C4-2B (cell line): ENCODE results near the gene CLGN.

Experiments
- H3K27ac ChIP-seq: fragments of 450-650 bp; 2 replicates; pipeline ENCODE4 v1.5.1; 2017
- CTCF ChIP-seq: fragments of 450-650 bp; conservative IDR thresholded peaks from 2 replicates; pipeline ENCODE4 v1.5.1; 2017; ENCODE audit warnings: mild to moderate bottlenecking
- ZFX ChIP-seq: fragments of 450-650 bp; IDR thresholded peaks from 2 replicates; pipeline ENCODE4 v1.6.1; 2017

The CLGN gene

GRCh38 chr4:140427106-140427918, at the start of gene CLGN:
CLGN (minus strand) TSS chr4:140427648; CDS start chr4:140413078, 14,570 bp downstream.
- TF ChIP-seq ZFX (peak; percentile 58; the same call in 1 of the 2 replicates), CTCF (peak; percentile 59)
- peak within 1 kb of the TSS; percentile 72 for H3K27ac ChIP-seq

GRCh38 chr4:140472156-140472555, 44.7 kb upstream of the CLGN start:
- H3K27ac ChIP-seq, result no peak overlapping the region
- TF ChIP-seq ZFX (no peak), CTCF (no peak)

- no peak for TF ChIP-seq CTCF
- TF ChIP-seq ZFX, result no peak
Measured at GRCh38 chr4:140469791-140470733, 42.6 kb upstream of the CLGN start.

GRCh38 chr4:140466146-140466545, 38.7 kb upstream of the CLGN start:
- TF ChIP-seq CTCF, result no peak
- no peak for TF ChIP-seq ZFX
- no peak overlapping the region for H3K27ac ChIP-seq

More at GRCh38 chr4:140469791-140470733, 42.6 kb upstream of the CLGN start:
- no peak overlapping the region for H3K27ac ChIP-seq

GRCh38 chr4:140463614-140464013, 36.2 kb upstream of the CLGN start:
- H3K27ac ChIP-seq, result no peak overlapping the region
- TF ChIP-seq CTCF (no peak), ZFX (no peak)

- no peak for TF ChIP-seq ZFX
- TF ChIP-seq CTCF, result no peak
- H3K27ac ChIP-seq, result no peak overlapping the region
Measured at GRCh38 chr4:140463182-140463581, 35.7 kb upstream of the CLGN start.

GRCh38 chr4:140450352-140450751, 22.9 kb upstream of the CLGN start:
- no peak overlapping the region for H3K27ac ChIP-seq
- TF ChIP-seq ZFX (no peak), CTCF (no peak)
